ENCODE measurements around the gene DYNLRB1. TPM values are rescaled to one million over a fixed set of nuclear protein-coding genes. Genes with fewer than 3 reads are reported as not detected.
A peak's percentile ranks its signal among the peaks of the same experiment; 100 is the strongest.

Gene DYNLRB1
- total and polyA plus RNA-seq, 12 donors: 132 to 408 (median 152) TPM

GRCh38 chr20:34577061-34577460 lies 60.8 kb downstream of the DYNLRB1 start:
- Histone ChIP-seq H3K4me3 (no peak overlapping the region), H3K9me3 (no peaks in the 10 kb centered on the region), H3K27me3 (no peaks in the 10 kb centered on the region), H3K4me1 (peaks cover 11 to 45% (median 33%) of the 10 kb centered on the region in 9 donors), H3K27ac (peak overlapping the region in 2 of 10 donors; percentile 64 to 79), H3K36me3 (peaks cover 0 to 55% (median 0%) of the 10 kb centered on the region in 9 donors)
- ATAC-seq: no peak
- DNase-seq: no peak
- WGBS, 2 donors: 98 to 99% methylated on average over 4 of the region's 4 CpGs
- no peak for TF ChIP-seq CTCF (IDR thresholded peaks at IDR 0.05)
- intact Hi-C loops (cut with DNase I): loop anchor here in 3 of 10 donors (5.0 to 10.0 kb wide), 3 partner anchors 130 to 190 kb away; no protein-coding TSS in a partner anchor

DNA sequence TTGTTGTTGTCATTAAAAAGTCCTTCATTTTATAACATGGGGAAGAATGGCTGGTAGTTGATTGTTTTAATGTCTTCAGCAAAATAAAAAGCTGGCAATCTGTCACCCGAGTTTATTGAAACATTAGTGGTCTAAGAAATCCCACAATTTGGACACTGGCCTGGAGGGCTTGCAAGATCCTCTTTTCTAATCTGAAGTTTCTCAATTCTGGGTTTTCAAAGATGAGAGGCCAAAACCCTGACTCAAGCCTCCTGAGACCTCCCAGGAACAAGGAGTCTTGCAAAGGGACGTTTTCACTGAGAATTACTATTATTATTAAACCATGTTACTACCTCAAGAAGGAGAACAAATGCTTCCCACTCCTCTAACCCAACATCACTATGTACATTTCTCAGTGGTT lies 61.8 kb downstream of the DYNLRB1 start:
- no peak for ATAC-seq
- peak overlapping the region; percentile 51 to 86 (median 76) for H3K27ac ChIP-seq
- intact Hi-C loops (cut with DNase I): loop anchor here in 3 of 10 donors (5.0 to 10.0 kb wide), 3 partner anchors 129 to 189 kb away; no protein-coding TSS in a partner anchor

DNA sequence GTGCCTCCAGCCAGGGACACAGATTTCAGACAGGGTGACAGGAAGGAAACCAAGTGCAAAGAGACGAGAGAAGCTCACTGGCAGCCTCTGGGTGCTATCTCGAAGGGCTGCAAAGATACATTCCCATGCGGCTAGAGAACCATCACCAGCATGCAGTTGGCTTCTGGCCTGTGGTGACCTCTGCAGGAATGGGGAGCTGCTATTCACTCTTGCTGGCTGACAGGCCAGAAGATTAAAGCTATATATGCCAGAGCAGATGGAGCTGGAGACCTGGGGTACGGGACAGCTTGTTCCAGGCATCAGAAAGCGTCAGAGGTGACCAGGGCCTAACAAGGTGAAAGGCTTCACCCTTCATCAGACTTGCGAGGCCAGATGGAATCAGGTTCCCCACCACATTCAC lies 62.3 kb downstream of the DYNLRB1 start:
- Histone ChIP-seq H3K9me3 (no peaks in the 10 kb centered on the region), H3K36me3 (peaks cover 0 to 48% (median 0%) of the 10 kb centered on the region in 9 donors), H3K27me3 (no peaks in the 10 kb centered on the region), H3K4me1 (peaks cover 11 to 59% (median 47%) of the 10 kb centered on the region in 9 donors), H3K4me3 (no peak overlapping the region), H3K27ac (peak overlapping the region; percentile 51 to 86 (median 76))
- DNase-seq (peak; percentile 53 to 63), ATAC-seq (peak; percentile 68 to 91 (median 84))
- intact Hi-C loops (cut with DNase I): loop anchor here in 3 of 10 donors (5.0 to 10.0 kb wide), 3 partner anchors 129 to 189 kb away; no protein-coding TSS in a partner anchor
- WGBS, 2 donors: 37 to 42% methylated on average over 6 of the region's 6 CpGs
- TF ChIP-seq CTCF (IDR thresholded peaks at IDR 0.05): no peak

More for the DNA sequence above, 61.8 kb downstream of the DYNLRB1 start:
- Histone ChIP-seq H3K36me3 (peaks cover 0 to 48% (median 0%) of the 10 kb centered on the region in 9 donors), H3K27me3 (no peaks in the 10 kb centered on the region), H3K4me1 (peaks cover 11 to 55% (median 42%) of the 10 kb centered on the region in 9 donors), H3K9me3 (no peaks in the 10 kb centered on the region), H3K4me3 (no peak overlapping the region)
- no peak for DNase-seq
- 34 to 52% methylated on average over 2 of the region's 2 CpGs for WGBS, 2 donors
- TF ChIP-seq CTCF (IDR thresholded peaks at IDR 0.05): no peak

GRCh38 chr20:34579191-34579978 lies 63.2 kb downstream of the DYNLRB1 start:
- peak overlapping the region; percentile 51 to 86 (median 76) for H3K27ac ChIP-seq

More at GRCh38 chr20:34579191-34579978, 63.2 kb downstream of the DYNLRB1 start:
- DNase-seq: peak; percentile 56 to 60
- intact Hi-C loops (cut with DNase I): loop anchor here in 3 of 10 donors (5.0 to 10.0 kb wide), 3 partner anchors 128 to 188 kb away; no protein-coding TSS in a partner anchor
- Histone ChIP-seq H3K4me3 (no peak overlapping the region), H3K9me3 (no peaks in the 10 kb centered on the region), H3K36me3 (peaks cover 0 to 47% (median 0%) of the 10 kb centered on the region in 9 donors), H3K27me3 (no peaks in the 10 kb centered on the region), H3K4me1 (peaks cover 11 to 59% (median 54%) of the 10 kb centered on the region in 9 donors)
- 69 to 71% methylated on average over 11 of the region's 11 CpGs for WGBS, 2 donors
- ATAC-seq: peak; percentile 80 to 94 (median 90)
- peak in 8 of 9 donors; percentile 27 to 72 (median 52) for TF ChIP-seq CTCF (IDR thresholded peaks at IDR 0.05)

Data from heart right ventricle (tissue), 16 donors.